Measurements from ENCODE around the gene RIN2.
"Not testable (repeated sequence)": the region's sequence is repeated elsewhere in the genome, so short reads cannot be mapped to it uniquely, and the experiment has no call there.

Gene RIN2

GRCh38 chr20:19789009-19789408 is 31.0 kb downstream of the RIN2 start:
- DNase-seq (ENCODE audit: low read depth, low spot score), result no peak

GRCh38 chr20:19789446-19789845 is 31.4 kb downstream of the RIN2 start:
- DNase-seq (ENCODE audit: low read depth, low spot score), result no peak

GRCh38 chr20:19791887-19792286 is 33.8 kb downstream of the RIN2 start:
- DNase-seq (ENCODE audit: low read depth, low spot score), result no peak

- DNase-seq (ENCODE audit: low read depth, low spot score), result no peak
These were observed 35.7 kb downstream of the RIN2 start for GRCh38 chr20:19793716-19794115.

GRCh38 chr20:19794941-19795340 is 36.9 kb downstream of the RIN2 start:
- no peak for DNase-seq (ENCODE audit: low read depth, low spot score)

GRCh38 chr20:19799325-19799724 is 41.3 kb downstream of the RIN2 start:
- DNase-seq (ENCODE audit: low read depth, low spot score), result no peak

GRCh38 chr20:19802099-19802491 is 44.0 kb downstream of the RIN2 start:
- no peak for DNase-seq (ENCODE audit: low read depth, low spot score)

- DNase-seq (ENCODE audit: low read depth, low spot score), result peak; percentile 45
These were observed 44.6 kb downstream of the RIN2 start for GRCh38 chr20:19802492-19803158.

- DNase-seq (ENCODE audit: low read depth, low spot score), result not testable (repeated sequence)
These were observed 48.2 kb downstream of the RIN2 start for GRCh38 chr20:19806276-19806675.

- no peak for DNase-seq (ENCODE audit: low read depth, low spot score)
These were observed 48.7 kb downstream of the RIN2 start for GRCh38 chr20:19806806-19807190.

- DNase-seq (ENCODE audit: low read depth, low spot score), result no peak
These were observed 49.3 kb downstream of the RIN2 start for GRCh38 chr20:19807191-19807945.
